ENCODE results near the gene TGIF1.

TGIF1 gene

DNA sequence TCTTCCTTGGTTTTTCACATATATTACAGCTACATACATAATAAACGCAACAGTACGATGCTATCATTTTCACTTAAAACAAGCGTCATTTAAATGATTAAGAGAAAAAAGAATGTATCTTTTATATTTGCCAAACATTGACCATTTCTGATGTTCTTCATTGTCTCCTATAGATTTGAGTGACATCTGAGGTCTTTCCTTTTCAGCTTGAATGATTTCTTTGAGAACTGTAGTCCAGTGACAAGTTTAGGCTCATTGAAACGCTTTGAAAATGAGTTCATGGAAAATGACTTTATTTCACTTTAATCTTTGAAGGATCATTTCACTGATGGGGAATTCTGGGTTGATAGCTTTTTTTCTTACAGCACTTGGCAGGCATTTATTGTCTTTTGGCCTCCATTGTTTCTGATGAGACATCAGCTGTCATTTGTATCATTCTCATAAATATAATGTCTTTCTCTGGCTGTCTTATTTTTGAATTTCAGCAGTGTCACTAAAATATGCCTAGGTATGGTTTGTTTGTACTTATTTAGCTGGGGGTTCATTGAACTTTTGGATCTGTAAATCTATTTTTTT lies 10.9 kb downstream of the TGIF1 start:
- H3K9me2 ChIP-seq (replicated peaks; ENCODE audit: low read depth, low read length) = no peaks in the 10 kb centered on the region
- H3K9me3 ChIP-seq (ENCODE audit: insufficient read depth, low read depth, low read length) = 0 out of 2 replicates have a peak, but pooled peaks cover 8% of the 10 kb centered on the region
- H3K4me1 ChIP-seq (ENCODE audit: insufficient read depth, low read length, poor library complexity, severe bottlenecking) = peaks cover 22% of the 10 kb centered on the region
- no peaks in the 10 kb centered on the region for H3F3A ChIP-seq (ENCODE audit: low read depth)
- H2AFZ ChIP-seq (ENCODE audit: low read length) = no peak overlapping the region
- H3K27me3 ChIP-seq (ENCODE audit: insufficient read depth, low read length, poor library complexity, severe bottlenecking) = no peaks in the 10 kb centered on the region
- peaks cover 39% of the 10 kb centered on the region for H3K79me2 ChIP-seq (ENCODE audit: insufficient read depth, low read length)
- peaks cover 17% of the 10 kb centered on the region for H4K20me1 ChIP-seq (ENCODE audit: insufficient read depth, low read length, poor library complexity, severe bottlenecking)
- TF ChIP-seq EZH2phosphoT487 (IDR thresholded peaks at IDR 0.05; ENCODE audit: borderline replicate concordance) (no peak), CTCF (conservative IDR thresholded peaks at IDR 0.05; ENCODE audit: low read length) (no peak)
- no peak overlapping the region for H3K9ac ChIP-seq (ENCODE audit: low read depth, low read length, poor library complexity, severe bottlenecking)
- peaks cover 43% of the 10 kb centered on the region for H3K36me3 ChIP-seq (ENCODE audit: insufficient read depth, low read length)
- H3K4me2 ChIP-seq (ENCODE audit: low read depth, low read length, poor library complexity, severe bottlenecking) = no peak overlapping the region
- H3K4me3 ChIP-seq (ENCODE audit: low read length, poor library complexity, severe bottlenecking) = no peak overlapping the region

- H3K4me1 ChIP-seq (ENCODE audit: insufficient read depth, low read length, poor library complexity, severe bottlenecking) = peaks cover 22% of the 10 kb centered on the region
- no peak overlapping the region for H3K9ac ChIP-seq (ENCODE audit: low read depth, low read length, poor library complexity, severe bottlenecking)
- no peaks in the 10 kb centered on the region for H3K9me2 ChIP-seq (replicated peaks; ENCODE audit: low read depth, low read length)
- no peak overlapping the region for H3K4me2 ChIP-seq (ENCODE audit: low read depth, low read length, poor library complexity, severe bottlenecking)
- no peak overlapping the region for H3K4me3 ChIP-seq (ENCODE audit: low read length, poor library complexity, severe bottlenecking)
- no peaks in the 10 kb centered on the region for H3K27me3 ChIP-seq (ENCODE audit: insufficient read depth, low read length, poor library complexity, severe bottlenecking)
- no peak overlapping the region for H2AFZ ChIP-seq (ENCODE audit: low read length)
- TF ChIP-seq EZH2phosphoT487 (IDR thresholded peaks at IDR 0.05; ENCODE audit: borderline replicate concordance) = no peak
- no peak for TF ChIP-seq CTCF (conservative IDR thresholded peaks at IDR 0.05; ENCODE audit: low read length)
- H3K9me3 ChIP-seq (ENCODE audit: insufficient read depth, low read depth, low read length) = 0 out of 2 replicates have a peak, but pooled peaks cover 8% of the 10 kb centered on the region
- H3F3A ChIP-seq (ENCODE audit: low read depth) = no peaks in the 10 kb centered on the region
- peaks cover 12% of the 10 kb centered on the region for H4K20me1 ChIP-seq (ENCODE audit: insufficient read depth, low read length, poor library complexity, severe bottlenecking)
- H3K36me3 ChIP-seq (ENCODE audit: insufficient read depth, low read length) = peaks cover 37% of the 10 kb centered on the region
- peaks cover 31% of the 10 kb centered on the region for H3K79me2 ChIP-seq (ENCODE audit: insufficient read depth, low read length)
Observed at GRCh38 chr18:3461704-3462103, 11.7 kb downstream of the TGIF1 start.

- Histone ChIP-seq H3K36me3 (ENCODE audit: insufficient read depth, low read length) (peaks cover 24% of the 10 kb centered on the region), H4K20me1 (ENCODE audit: insufficient read depth, low read length, poor library complexity, severe bottlenecking) (peaks cover 7% of the 10 kb centered on the region), H3K27me3 (ENCODE audit: insufficient read depth, low read length, poor library complexity, severe bottlenecking) (no peaks in the 10 kb centered on the region), H3K79me2 (ENCODE audit: insufficient read depth, low read length) (peaks cover 17% of the 10 kb centered on the region; the same call in 1 of the 2 replicates), H3K4me1 (ENCODE audit: insufficient read depth, low read length, poor library complexity, severe bottlenecking) (peaks cover 22% of the 10 kb centered on the region), H3K4me3 (ENCODE audit: low read length, poor library complexity, severe bottlenecking) (no peak overlapping the region), H2AFZ (ENCODE audit: low read length) (no peak overlapping the region), H3K9me2 (replicated peaks; ENCODE audit: low read depth, low read length) (no peaks in the 10 kb centered on the region), H3K4me2 (ENCODE audit: low read depth, low read length, poor library complexity, severe bottlenecking) (no peak overlapping the region), H3K9me3 (ENCODE audit: insufficient read depth, low read depth, low read length) (0 out of 2 replicates have a peak, but pooled peaks cover 8% of the 10 kb centered on the region), H3F3A (ENCODE audit: low read depth) (no peaks in the 10 kb centered on the region), H3K9ac (ENCODE audit: low read depth, low read length, poor library complexity, severe bottlenecking) (no peak overlapping the region)
- TF ChIP-seq EZH2phosphoT487 (IDR thresholded peaks at IDR 0.05; ENCODE audit: borderline replicate concordance) = no peak
- no peak for TF ChIP-seq CTCF (conservative IDR thresholded peaks at IDR 0.05; ENCODE audit: low read length)
Observed at GRCh38 chr18:3463051-3463450, 13.1 kb downstream of the TGIF1 start.

Measured in Loucy (cell line).